ENCODE results near the gene DEUP1. TPM values are rescaled to one million over a fixed set of nuclear protein-coding genes. Genes with fewer than 3 reads are reported as not detected.

Gene DEUP1
- total and polyA plus RNA-seq, 9 of the 15 experiments (the other 6 are each of a cell fraction or from before 2014, with no cell fraction given), result 1.4 to 10.9 (median 9.3) TPM

DNA sequence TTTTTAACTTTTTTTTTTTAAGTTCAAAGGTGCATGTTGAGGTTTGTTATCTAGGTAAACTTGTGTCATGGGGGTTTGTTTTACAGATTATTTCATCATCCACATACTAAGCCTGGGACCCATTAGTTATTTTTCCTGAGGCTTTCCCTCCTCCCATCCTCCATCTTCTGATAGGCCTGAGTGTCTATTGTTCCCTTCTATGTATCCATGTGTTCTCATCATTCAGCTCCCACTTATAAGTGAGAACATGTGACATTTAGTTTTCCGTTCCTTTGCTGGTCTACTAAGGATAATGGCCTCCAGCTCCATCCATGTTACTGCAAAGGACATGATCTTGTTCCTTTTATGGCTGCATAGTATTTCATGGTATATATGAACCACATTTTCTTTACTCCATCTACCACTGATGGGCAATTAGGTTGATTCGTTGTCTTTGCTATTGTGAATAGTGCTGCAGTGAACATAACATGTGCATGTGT, 14.4 kb downstream of the DEUP1 start (continued):
- TF ChIP-seq, protein P1, sequence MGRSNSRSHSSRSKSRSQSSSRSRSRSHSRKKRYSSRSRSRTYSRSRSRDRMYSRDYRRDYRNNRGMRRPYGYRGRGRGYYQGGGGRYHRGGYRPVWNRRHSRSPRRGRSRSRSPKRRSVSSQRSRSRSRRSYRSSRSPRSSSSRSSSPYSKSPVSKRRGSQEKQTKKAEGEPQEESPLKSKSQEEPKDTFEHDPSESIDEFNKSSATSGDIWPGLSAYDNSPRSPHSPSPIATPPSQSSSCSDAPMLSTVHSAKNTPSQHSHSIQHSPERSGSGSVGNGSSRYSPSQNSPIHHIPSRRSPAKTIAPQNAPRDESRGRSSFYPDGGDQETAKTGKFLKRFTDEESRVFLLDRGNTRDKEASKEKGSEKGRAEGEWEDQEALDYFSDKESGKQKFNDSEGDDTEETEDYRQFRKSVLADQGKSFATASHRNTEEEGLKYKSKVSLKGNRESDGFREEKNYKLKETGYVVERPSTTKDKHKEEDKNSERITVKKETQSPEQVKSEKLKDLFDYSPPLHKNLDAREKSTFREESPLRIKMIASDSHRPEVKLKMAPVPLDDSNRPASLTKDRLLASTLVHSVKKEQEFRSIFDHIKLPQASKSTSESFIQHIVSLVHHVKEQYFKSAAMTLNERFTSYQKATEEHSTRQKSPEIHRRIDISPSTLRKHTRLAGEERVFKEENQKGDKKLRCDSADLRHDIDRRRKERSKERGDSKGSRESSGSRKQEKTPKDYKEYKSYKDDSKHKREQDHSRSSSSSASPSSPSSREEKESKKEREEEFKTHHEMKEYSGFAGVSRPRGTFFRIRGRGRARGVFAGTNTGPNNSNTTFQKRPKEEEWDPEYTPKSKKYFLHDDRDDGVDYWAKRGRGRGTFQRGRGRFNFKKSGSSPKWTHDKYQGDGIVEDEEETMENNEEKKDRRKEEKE (IDR thresholded peaks at IDR 0.05; ENCODE audit: borderline replicate concordance in 1 of 2, control insufficient read depth in 1 of 2, low read depth in 2 of 2, low read length in 1 of 2), result no peak
- TF ChIP-seq, protein P2, sequence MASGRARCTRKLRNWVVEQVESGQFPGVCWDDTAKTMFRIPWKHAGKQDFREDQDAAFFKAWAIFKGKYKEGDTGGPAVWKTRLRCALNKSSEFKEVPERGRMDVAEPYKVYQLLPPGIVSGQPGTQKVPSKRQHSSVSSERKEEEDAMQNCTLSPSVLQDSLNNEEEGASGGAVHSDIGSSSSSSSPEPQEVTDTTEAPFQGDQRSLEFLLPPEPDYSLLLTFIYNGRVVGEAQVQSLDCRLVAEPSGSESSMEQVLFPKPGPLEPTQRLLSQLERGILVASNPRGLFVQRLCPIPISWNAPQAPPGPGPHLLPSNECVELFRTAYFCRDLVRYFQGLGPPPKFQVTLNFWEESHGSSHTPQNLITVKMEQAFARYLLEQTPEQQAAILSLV (tag; IDR thresholded peaks at IDR 0.05), result peak; percentile 60; the same call in 1 of the 2 replicates
- TF ChIP-seq MTF1 (CRISPR knock-in tag; IDR thresholded peaks at IDR 0.05; ENCODE audit: borderline replicate concordance) (no peak), CREB1 (IDR thresholded peaks at IDR 0.05) (no peak), CREB1 (CRISPR knock-in tag; IDR thresholded peaks at IDR 0.05) (no peak), PTTG1 (tag; IDR thresholded peaks at IDR 0.05; ENCODE audit: low read depth) (peak; percentile 66; the same call in 1 of the 2 replicates), KDM1A (IDR thresholded peaks at IDR 0.05) (no peak), ZNF444 (CRISPR knock-in tag; IDR thresholded peaks at IDR 0.05) (no peak), ZNF384 (IDR thresholded peaks at IDR 0.05; ENCODE audit: low read depth, low read length) (peak; percentile 87), SUPT5H (IDR thresholded peaks at IDR 0.05) (no peak), NR2C1 (IDR thresholded peaks at IDR 0.05) (peak; percentile 69; the same call in 1 of the 2 replicates), NR2C1 (tag; IDR thresholded peaks at IDR 0.05) (peak; percentile 89), CBX8 (IDR thresholded peaks at IDR 0.05; ENCODE audit: borderline replicate concordance, extremely low read depth, low read depth, low read length, poor library complexity, severe bottlenecking) (no peak), POLR2AphosphoS2 (IDR thresholded peaks at IDR 0.05; ENCODE audit: low read length) (no peak), ESRRB (CRISPR knock-in tag; IDR thresholded peaks at IDR 0.05; ENCODE audit: borderline replicate concordance) (no peak), ZNF217 (CRISPR knock-in tag; IDR thresholded peaks at IDR 0.05) (no peak), SMARCA4 (IDR thresholded peaks at IDR 0.05) (peak; percentile 44; the same call in 1 of the 2 replicates), ATF7 (IDR thresholded peaks at IDR 0.05) (peak; percentile 57)
- TF ChIP-seq, protein P3, sequence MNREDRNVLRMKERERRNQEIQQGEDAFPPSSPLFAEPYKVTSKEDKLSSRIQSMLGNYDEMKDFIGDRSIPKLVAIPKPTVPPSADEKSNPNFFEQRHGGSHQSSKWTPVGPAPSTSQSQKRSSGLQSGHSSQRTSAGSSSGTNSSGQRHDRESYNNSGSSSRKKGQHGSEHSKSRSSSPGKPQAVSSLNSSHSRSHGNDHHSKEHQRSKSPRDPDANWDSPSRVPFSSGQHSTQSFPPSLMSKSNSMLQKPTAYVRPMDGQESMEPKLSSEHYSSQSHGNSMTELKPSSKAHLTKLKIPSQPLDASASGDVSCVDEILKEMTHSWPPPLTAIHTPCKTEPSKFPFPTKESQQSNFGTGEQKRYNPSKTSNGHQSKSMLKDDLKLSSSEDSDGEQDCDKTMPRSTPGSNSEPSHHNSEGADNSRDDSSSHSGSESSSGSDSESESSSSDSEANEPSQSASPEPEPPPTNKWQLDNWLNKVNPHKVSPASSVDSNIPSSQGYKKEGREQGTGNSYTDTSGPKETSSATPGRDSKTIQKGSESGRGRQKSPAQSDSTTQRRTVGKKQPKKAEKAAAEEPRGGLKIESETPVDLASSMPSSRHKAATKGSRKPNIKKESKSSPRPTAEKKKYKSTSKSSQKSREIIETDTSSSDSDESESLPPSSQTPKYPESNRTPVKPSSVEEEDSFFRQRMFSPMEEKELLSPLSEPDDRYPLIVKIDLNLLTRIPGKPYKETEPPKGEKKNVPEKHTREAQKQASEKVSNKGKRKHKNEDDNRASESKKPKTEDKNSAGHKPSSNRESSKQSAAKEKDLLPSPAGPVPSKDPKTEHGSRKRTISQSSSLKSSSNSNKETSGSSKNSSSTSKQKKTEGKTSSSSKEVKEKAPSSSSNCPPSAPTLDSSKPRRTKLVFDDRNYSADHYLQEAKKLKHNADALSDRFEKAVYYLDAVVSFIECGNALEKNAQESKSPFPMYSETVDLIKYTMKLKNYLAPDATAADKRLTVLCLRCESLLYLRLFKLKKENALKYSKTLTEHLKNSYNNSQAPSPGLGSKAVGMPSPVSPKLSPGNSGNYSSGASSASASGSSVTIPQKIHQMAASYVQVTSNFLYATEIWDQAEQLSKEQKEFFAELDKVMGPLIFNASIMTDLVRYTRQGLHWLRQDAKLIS (CRISPR knock-in tag; IDR thresholded peaks at IDR 0.05), result no peak
- TF ChIP-seq, protein P4, sequence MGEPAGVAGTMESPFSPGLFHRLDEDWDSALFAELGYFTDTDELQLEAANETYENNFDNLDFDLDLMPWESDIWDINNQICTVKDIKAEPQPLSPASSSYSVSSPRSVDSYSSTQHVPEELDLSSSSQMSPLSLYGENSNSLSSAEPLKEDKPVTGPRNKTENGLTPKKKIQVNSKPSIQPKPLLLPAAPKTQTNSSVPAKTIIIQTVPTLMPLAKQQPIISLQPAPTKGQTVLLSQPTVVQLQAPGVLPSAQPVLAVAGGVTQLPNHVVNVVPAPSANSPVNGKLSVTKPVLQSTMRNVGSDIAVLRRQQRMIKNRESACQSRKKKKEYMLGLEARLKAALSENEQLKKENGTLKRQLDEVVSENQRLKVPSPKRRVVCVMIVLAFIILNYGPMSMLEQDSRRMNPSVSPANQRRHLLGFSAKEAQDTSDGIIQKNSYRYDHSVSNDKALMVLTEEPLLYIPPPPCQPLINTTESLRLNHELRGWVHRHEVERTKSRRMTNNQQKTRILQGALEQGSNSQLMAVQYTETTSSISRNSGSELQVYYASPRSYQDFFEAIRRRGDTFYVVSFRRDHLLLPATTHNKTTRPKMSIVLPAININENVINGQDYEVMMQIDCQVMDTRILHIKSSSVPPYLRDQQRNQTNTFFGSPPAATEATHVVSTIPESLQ (CRISPR knock-in tag; IDR thresholded peaks at IDR 0.05), result no peak
